OCI-LY1 (cell line): ENCODE measurements around the gene IKZF2.

Experiments
- H2AFZ ChIP-seq: fragments of 200-600 bp; sonication (generic), shearing (Covaris generic); 2 replicates; pipeline ENCODE4 v1.6.0; 2014; ENCODE audit warnings: antibody characterized with exemption, mild to moderate bottlenecking, low read length
- H3F3A ChIP-seq: fragments of 200-600 bp; sonication (generic), shearing (Covaris generic); 2 replicates; pipeline ENCODE4 v1.6.0; 2014; ENCODE audit warnings: mild to moderate bottlenecking, antibody characterized with exemption, low read length, moderate library complexity; ENCODE audit not compliant: insufficient read depth
- H3K27ac ChIP-seq: fragments of 200-600 bp; sonication (generic); 2 replicates; pipeline ENCODE4 v1.5.1; 2014; ENCODE audit warnings: low read length, mixed run types, mild to moderate bottlenecking, low read depth; ENCODE audit not compliant: poor library complexity, severe bottlenecking
- H3K27me3 ChIP-seq: fragments of 200-600 bp; sonication (generic); 2 replicates; pipeline ENCODE4 v1.6.0; 2014; ENCODE audit warnings: antibody characterized with exemption, mild to moderate bottlenecking, low read length, moderate library complexity; ENCODE audit not compliant: insufficient read depth
- H3K36me3 ChIP-seq: fragments of 200-600 bp; sonication (generic); 2 replicates; pipeline ENCODE4 v1.6.1; 2014; ENCODE audit warnings: mild to moderate bottlenecking, antibody characterized with exemption, low read length, moderate library complexity, mixed read lengths; ENCODE audit not compliant: insufficient read depth
- H3K4me1 ChIP-seq: fragments of 200-600 bp; sonication (generic); 2 replicates; pipeline ENCODE4 v1.5.1; 2014; ENCODE audit warnings: mild to moderate bottlenecking, low read length, moderate library complexity; ENCODE audit not compliant: insufficient read depth, severe bottlenecking
- H3K4me2 ChIP-seq: fragments of 200-600 bp; sonication (generic), shearing (Covaris generic); 2 replicates; pipeline ENCODE4 v1.6.1; 2014; ENCODE audit warnings: low read length
- H3K4me3 ChIP-seq: fragments of 200-600 bp; sonication (generic); 2 replicates; pipeline ENCODE4 v1.5.1; 2014; ENCODE audit warnings: low read length, low read depth, mild to moderate bottlenecking, mixed read lengths; ENCODE audit not compliant: poor library complexity, severe bottlenecking
- H3K79me2 ChIP-seq: fragments of 200-600 bp; shearing (Covaris generic); 2 replicates; pipeline ENCODE4 v1.6.1; 2016; ENCODE audit warnings: mixed run types, low read length, mixed read lengths; ENCODE audit not compliant: insufficient read depth
- H3K9ac ChIP-seq: fragments of 200-600 bp; sonication (generic), shearing (Covaris generic); 2 replicates; pipeline ENCODE4 v1.6.1; 2014; ENCODE audit warnings: mild to moderate bottlenecking, low read length, mixed read lengths
- H3K9me2 ChIP-seq: fragments of 200-600 bp; sonication (generic), shearing (Covaris generic); 2 replicates; pipeline ENCODE4 v1.6.1; 2014; ENCODE audit warnings: low read depth, mild to moderate bottlenecking, low read length, mixed read lengths
- H3K9me3 ChIP-seq: fragments of 200-600 bp; shearing (Covaris generic); 2 replicates; pipeline ENCODE4 v1.6.1; 2014; ENCODE audit warnings: low read length, mixed read lengths
- H4K20me1 ChIP-seq: fragments of 200-600 bp; sonication (generic), shearing (Covaris generic); 2 replicates; pipeline ENCODE4 v1.6.0; 2016; ENCODE audit warnings: mild to moderate bottlenecking, low read length; ENCODE audit not compliant: insufficient read depth
- EZH2 ChIP-seq: fragments of 200-600 bp; sonication (generic), shearing (Covaris generic); IDR thresholded peaks from 2 replicates; pipeline ENCODE4 v1.8.0; 2017; ENCODE audit warnings: borderline replicate concordance, mixed run types, mild to moderate bottlenecking, antibody characterized with exemption, low read length, moderate library complexity, mixed read lengths
- TF ChIP-seq, protein P1 (sequence below): fragments of 200-600 bp; sonication (generic), shearing (Covaris generic); IDR thresholded peaks from 2 replicates; pipeline ENCODE4 v1.5.1; 2017; ENCODE audit warnings: mild to moderate bottlenecking, antibody characterized with exemption, low read length, moderate library complexity, mixed read lengths

The IKZF2 gene

DNA sequence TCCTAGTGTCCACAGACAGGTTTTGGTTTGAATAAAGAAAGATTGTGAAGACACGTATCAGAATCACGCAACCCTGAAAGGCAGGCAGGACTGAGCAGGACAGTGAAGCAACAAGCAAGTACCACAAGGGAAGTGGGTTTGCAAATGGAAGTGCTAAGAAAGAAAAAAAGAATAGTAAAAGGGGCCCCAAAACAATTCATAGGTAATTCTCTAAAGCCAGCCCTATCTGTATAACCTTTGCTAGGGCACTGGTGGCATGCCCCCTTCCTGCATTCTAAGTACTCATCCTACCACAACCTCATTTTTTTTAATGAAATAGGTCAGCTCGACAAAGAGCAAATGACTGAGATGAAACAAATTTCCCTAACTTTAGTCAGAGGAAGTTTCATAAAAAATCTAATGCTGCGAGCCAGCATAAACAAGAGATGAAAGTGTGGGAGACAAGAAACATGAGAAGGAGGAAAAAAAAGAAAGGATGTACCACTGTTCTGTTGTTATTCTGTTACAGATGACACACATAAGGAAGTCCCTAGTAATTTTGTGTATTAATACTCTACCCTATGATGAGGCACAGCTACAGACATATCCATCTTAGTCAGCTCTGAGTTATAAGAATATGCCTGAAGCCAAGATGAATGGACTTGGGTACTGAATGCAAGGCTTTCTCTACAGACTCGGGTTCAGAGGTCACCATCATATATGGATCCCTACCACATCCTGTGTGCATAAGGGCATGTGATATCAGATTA, 32.2 kb downstream of the IKZF2 start:
- Histone ChIP-seq H3K4me1 (peaks cover 99% of the 10 kb centered on the region), H3K27ac (peak overlapping the region; percentile 52), H3F3A (no peaks in the 10 kb centered on the region), H3K4me3 (peak overlapping the region; percentile 10), H4K20me1 (peaks cover 6% of the 10 kb centered on the region), H3K27me3 (no peaks in the 10 kb centered on the region), H3K36me3 (peaks cover 81% of the 10 kb centered on the region), H2AFZ (no peak overlapping the region), H3K79me2 (peaks cover 100% of the 10 kb centered on the region), H3K9ac (no peak overlapping the region; the same call in 1 of the 2 replicates), H3K4me2 (peak overlapping the region; percentile 37; the same call in 1 of the 2 replicates), H3K9me2 (no peaks in the 10 kb centered on the region), H3K9me3 (no peaks in the 10 kb centered on the region)
- no peak for TF ChIP-seq EZH2
- TF ChIP-seq, protein P1, sequence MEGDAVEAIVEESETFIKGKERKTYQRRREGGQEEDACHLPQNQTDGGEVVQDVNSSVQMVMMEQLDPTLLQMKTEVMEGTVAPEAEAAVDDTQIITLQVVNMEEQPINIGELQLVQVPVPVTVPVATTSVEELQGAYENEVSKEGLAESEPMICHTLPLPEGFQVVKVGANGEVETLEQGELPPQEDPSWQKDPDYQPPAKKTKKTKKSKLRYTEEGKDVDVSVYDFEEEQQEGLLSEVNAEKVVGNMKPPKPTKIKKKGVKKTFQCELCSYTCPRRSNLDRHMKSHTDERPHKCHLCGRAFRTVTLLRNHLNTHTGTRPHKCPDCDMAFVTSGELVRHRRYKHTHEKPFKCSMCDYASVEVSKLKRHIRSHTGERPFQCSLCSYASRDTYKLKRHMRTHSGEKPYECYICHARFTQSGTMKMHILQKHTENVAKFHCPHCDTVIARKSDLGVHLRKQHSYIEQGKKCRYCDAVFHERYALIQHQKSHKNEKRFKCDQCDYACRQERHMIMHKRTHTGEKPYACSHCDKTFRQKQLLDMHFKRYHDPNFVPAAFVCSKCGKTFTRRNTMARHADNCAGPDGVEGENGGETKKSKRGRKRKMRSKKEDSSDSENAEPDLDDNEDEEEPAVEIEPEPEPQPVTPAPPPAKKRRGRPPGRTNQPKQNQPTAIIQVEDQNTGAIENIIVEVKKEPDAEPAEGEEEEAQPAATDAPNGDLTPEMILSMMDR: no peak

DNA sequence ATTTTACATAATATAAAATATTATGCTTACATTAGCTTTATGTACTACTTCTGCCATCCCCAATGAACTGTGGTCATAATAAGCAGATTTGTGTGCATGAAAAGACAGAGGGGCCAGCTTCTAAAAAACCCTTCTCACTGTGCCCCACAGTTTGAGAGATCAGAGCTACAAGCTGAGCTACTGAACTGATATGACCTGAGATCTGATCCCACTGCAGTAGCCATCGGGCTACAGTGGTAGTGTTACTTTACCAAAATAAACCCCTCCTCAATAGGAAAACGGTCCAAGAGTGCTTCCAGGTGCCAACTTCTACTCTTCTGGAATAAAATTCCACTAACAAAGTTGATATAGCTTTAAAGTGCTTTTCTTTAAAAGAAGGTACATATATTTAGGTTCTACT, 43.1 kb downstream of the IKZF2 start:
- H3K4me3 ChIP-seq: no peak overlapping the region

DNA sequence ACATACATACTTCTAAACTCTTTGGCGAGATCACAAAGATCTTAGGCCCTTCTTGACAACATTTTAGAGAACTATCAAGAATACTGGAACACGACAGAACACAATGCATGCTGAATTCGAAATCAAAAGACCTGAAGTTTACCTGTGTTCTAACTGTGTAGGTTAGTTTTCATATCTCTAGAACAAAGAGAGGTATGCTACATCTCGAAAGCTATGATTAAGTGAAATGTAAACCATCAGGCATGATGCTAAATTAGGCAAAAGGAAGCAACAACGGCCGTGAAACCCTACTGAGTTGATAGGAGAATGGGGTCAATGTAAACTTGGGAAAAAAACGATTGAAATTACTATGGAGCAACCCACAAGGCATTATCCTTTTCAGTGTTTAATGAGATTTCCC, 43.7 kb downstream of the IKZF2 start:
- Histone ChIP-seq H3K9ac (no peak overlapping the region), H3K4me1 (peaks cover 98% of the 10 kb centered on the region), H3K9me3 (no peaks in the 10 kb centered on the region), H3K9me2 (no peaks in the 10 kb centered on the region), H3K4me2 (peak overlapping the region; percentile 44; the same call in 1 of the 2 replicates), H3K27ac (peak overlapping the region; percentile 74), H4K20me1 (no peaks in the 10 kb centered on the region), H3K36me3 (peaks cover 22% of the 10 kb centered on the region), H3K79me2 (peaks cover 100% of the 10 kb centered on the region), H2AFZ (no peak overlapping the region), H3F3A (no peaks in the 10 kb centered on the region), H3K4me3 (no peak overlapping the region), H3K27me3 (no peaks in the 10 kb centered on the region)
- TF ChIP-seq, protein P1: no peak
- no peak for TF ChIP-seq EZH2

More for the DNA sequence above, 43.1 kb downstream of the IKZF2 start:
- no peaks in the 10 kb centered on the region for H3K27me3 ChIP-seq
- peak overlapping the region; percentile 40; the same call in 1 of the 2 replicates for H3K4me2 ChIP-seq
- no peaks in the 10 kb centered on the region for H3K9me3 ChIP-seq
- H2AFZ ChIP-seq: no peak overlapping the region
- no peak overlapping the region for H3K9ac ChIP-seq
- peaks cover 97% of the 10 kb centered on the region for H3K4me1 ChIP-seq
- TF ChIP-seq, protein P1: no peak
- TF ChIP-seq EZH2: no peak
- peaks cover 26% of the 10 kb centered on the region for H3K36me3 ChIP-seq
- H3K79me2 ChIP-seq: peaks cover 100% of the 10 kb centered on the region
- H3K27ac ChIP-seq: peak overlapping the region; percentile 74
- no peaks in the 10 kb centered on the region for H3F3A ChIP-seq
- H4K20me1 ChIP-seq: no peaks in the 10 kb centered on the region; the same call in 1 of the 2 replicates
- H3K9me2 ChIP-seq: no peaks in the 10 kb centered on the region
